Measurements from ENCODE around the gene PTPRG.

PTPRG gene

GRCh38 chr3:62142331-62143085 is 581.1 kb downstream of the PTPRG start:
- no peak for DNase-seq

- DNase-seq, result no peak
Observed at GRCh38 chr3:62143843-62144450, 582.6 kb downstream of the PTPRG start.

DNA sequence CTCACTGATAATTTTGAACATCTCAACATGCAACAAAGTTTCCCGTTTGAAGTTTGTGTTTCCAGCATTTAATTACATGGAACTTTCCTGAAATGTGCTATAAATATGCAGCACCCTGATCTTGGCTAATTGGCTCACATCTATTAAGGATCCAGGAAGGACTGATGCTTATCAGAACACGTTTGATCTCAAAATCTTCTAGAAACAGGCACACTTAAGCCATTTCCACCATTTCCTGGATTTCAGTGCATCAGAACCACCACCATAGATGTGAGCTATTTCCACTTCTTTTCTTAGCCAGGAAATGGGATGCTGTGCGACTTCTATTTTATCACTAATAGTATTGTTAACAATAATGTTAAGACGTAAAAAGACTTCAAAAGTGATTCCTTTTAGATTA is 583.1 kb downstream of the PTPRG start:
- no peak for DNase-seq

DNA sequence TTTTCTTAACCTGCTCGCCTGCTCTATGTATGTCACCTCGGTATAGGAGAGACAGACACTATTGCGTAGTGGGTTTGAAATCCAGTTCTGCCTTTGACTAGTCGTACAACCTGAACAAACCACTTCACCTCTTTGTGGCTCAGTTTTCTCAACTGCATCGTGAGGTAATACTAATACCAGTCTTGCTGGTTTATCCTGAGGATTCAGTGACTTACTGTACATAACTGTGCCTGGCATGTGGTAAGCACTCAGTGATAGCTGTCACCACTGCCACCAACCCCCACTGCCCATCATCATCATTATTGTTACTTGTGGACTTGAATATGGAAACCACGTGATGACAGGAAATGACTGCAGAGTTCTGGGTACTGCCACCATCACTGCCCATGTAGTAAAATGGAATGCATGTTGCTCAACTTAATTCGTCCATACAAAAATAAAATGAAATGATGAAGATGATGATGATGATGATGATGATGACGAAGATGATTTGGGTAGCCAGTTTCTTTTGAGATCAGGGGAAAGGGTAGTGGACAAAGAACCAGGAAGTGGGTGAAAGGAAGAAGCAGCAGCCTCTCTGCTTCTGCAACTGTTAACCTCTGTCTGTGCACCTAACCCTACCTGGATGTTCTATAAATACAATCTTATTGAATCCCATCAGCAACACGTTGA is 583.9 kb downstream of the PTPRG start:
- DNase-seq, result no peak

GRCh38 chr3:62149539-62149938 is 588.2 kb downstream of the PTPRG start:
- no peak for DNase-seq

- DNase-seq, result no peak
Observed at GRCh38 chr3:62149962-62150361, 588.6 kb downstream of the PTPRG start.

- DNase-seq, result no peak
Observed at GRCh38 chr3:62151591-62151990, 590.2 kb downstream of the PTPRG start.

GRCh38 chr3:62153231-62153630 is 591.9 kb downstream of the PTPRG start:
- DNase-seq, result no peak

DNA sequence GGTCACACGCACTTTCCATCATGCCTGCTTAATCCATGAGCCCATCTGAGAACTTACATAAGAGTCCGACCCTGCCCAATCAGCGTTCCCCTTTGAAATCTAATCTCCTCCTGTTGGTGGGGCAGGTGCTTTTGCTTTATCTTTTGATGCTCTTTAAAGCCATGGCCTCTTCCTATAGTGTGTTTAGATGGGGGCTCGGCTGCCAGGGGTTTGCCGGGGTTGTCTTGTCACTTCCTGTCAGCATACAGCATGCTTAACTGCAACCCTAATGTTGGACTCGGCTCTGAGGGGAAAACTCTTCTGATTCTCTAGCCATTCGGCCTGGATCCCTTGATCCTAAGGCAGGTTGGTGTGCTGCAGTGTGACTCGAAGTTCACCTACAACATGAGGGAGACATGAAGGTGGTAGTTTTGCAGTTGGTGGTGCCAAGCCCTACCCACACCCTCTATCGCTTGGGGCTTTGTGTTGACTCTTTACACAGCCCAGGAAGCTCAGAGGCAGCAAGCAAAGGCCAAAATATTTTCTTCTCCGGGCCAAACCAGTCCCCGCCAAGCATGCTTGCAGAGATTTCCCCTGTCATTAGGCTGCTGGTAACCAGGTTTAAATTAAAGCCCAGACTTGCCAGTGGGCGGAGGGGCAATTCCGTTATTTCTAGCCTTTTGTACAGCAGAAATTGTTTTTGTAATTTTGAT is 593.2 kb downstream of the PTPRG start:
- DNase-seq, result no peak

- DNase-seq, result no peak
Observed at GRCh38 chr3:62159056-62159708, 597.8 kb downstream of the PTPRG start.

GRCh38 chr3:62159709-62160092 is 598.3 kb downstream of the PTPRG start:
- no peak for DNase-seq

DNA sequence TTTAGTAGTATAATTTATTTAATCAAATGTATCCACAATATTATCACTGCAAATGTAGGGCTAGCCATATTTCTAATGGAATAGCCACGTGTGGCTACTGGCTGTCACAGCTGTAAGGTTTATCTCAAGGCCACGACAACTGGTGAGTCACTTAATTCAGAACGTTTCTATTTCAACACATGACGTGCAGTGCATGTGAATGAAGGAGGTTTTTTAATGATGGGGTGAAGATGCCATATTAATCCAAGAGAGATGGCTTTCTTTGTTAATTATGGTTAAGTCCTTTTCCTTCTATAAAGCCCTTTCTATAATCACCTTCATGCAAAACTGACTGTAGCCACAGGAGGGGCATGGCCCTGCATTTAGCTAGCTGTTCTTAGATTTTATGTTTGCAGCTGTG is 600.0 kb downstream of the PTPRG start:
- no peak for DNase-seq

DNA sequence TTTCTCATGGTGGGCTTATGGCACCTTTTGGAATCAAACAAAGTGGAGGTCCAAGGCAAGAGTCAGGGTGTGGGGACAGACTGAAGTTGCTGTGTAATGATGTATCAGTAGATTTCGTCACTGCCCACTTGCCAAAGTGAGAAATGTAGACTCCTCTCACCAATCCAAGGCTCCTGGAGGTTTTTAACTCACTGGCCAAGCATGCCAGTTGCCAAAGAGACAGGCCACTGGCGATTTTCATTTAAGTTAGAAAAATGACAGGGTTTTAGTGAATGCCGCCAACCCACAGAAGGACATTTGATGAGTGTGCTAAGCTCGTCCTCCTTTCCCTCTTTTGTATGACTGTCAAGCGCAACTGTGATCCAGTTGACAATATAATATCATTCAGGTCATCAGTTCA is 602.8 kb downstream of the PTPRG start:
- no peak for DNase-seq

DNA sequence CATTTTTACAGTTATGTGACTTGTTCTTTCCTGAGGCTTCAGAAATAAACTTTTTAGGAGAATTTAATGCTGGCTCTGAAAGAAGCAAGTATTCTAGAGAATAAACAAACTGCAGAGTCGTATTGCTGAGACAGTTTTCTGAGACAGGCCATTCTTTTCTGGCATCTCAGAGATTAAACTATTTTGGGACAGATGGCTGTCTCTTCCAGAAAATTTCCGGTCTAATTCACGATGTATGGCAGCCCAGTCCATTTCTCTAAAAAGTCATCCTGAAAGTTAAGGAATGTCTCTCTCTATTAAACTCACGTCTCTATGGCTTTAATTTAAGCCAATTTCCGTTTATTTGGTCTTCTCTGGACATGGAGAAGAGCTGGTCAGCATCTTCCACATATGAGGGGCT is 603.4 kb downstream of the PTPRG start:
- no peak for DNase-seq

GRCh38 chr3:62167566-62168262 is 606.3 kb downstream of the PTPRG start:
- no peak for DNase-seq

DNA sequence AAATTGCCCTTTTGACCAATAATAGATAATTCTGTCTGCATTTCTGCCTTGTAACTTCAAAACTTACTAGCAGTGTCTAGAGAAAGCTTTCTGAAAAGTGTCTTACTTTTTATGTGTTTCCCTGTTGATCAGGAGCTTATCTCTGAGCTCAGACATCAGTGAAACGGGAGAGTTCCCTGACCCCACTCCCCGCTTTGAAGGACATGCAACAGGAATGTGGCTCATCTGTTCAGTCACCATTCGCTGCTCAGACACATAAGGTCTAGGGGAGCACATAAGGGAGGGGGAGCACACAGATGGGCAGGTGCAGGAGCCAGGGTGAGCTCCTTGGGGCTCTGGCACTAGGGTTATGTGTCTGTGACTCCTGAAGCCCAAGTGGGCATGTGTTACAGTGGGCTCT is 607.0 kb downstream of the PTPRG start:
- DNase-seq, result no peak

GRCh38 chr3:62169906-62170660 is 608.7 kb downstream of the PTPRG start:
- DNase-seq, result no peak

DNA sequence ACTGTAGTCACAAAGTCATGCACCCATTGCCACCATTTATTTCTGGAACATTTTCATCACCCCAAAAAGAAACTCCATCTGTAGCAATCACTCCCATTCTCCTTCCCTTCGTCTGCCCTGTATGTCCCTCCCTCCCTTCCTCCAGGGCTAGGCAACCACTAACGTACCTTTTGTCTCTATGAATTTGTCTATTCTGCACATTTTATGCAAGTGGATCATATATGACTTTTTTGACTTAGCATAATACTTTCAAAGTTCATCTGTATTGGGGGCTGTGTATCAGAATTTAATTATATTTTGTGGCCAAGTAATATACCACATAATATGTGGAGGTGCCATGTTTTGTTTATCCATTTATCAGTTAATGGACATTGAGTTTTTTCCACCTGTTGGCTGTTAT is 610.4 kb downstream of the PTPRG start:
- no peak for DNase-seq

DNA sequence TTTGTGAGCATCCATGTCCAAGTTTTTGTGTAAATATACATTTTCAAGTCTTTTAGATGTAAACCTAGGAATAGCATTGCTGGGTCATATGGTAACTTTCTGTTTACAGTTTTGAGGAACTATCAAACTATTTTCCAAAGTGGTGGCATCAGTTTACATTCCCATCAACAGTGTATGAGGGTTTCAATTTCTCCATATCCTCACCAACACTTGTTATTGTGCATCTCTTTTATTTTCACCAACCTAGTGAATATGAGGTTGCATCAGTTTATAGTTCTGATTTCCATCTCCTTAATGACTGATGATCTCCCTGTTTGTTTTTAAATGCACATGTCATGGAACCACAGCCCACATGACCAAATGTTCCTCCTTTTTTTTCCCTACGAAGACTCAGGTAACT is 610.8 kb downstream of the PTPRG start:
- DNase-seq, result no peak

DNA sequence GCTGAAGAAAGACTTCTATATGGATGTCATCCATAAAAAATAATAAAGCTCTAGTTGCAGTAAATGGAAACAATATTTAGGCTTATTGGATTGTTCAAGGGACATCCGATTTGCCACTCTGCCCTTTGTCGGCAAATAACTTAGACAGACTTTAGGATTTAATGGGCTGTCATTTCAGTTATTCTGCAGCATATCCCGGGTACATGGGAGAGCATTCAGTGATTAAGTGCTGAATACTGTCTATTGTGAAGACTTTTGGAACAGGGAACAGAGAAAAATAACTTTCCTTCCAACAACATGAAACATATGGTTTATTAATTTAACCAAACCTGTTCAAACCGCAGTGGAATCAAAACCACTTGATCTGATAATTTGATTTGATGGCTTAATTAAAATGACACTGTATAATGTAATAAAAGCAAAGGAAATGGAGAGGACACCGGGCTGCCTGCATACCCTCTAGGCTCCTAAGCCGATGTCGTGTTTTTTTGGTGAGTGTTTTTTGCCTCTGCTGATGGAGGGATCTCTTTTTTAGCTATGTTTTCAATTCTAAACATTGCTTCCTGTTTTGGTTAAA is 612.7 kb downstream of the PTPRG start:
- no peak for DNase-seq

DNA sequence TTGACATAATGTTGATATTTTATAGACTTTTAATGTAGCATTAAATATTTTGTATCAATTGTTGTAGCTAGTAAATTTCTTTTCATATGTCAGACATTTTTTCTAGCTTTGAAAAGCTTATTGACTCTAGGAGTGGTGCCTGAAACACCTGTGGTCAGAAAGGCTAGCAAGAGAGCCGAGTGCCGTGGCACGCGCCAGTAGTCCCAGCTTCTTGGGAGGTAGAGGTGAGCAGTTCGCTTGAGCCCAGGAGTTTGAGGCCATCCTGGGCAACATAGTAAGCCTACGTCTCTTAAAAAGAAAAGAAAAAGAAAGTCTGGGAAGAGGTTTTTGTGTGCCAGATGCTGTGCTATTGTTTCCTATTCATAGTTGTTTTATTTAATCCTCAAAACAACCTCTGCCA is 613.8 kb downstream of the PTPRG start:
- no peak for DNase-seq
